ENCODE measurements around the gene HOTAIR.

The HOTAIR gene

GRCh38 chr12:53967421-53967925 lies 7.3 kb downstream of the HOTAIR start:
- H3K4me3 ChIP-seq (ENCODE audit: control insufficient read depth, low read depth, low read length): peak overlapping the region; percentile 39
- no peak for DNase-seq (ENCODE audit: low read depth)
- TF ChIP-seq, protein P1, sequence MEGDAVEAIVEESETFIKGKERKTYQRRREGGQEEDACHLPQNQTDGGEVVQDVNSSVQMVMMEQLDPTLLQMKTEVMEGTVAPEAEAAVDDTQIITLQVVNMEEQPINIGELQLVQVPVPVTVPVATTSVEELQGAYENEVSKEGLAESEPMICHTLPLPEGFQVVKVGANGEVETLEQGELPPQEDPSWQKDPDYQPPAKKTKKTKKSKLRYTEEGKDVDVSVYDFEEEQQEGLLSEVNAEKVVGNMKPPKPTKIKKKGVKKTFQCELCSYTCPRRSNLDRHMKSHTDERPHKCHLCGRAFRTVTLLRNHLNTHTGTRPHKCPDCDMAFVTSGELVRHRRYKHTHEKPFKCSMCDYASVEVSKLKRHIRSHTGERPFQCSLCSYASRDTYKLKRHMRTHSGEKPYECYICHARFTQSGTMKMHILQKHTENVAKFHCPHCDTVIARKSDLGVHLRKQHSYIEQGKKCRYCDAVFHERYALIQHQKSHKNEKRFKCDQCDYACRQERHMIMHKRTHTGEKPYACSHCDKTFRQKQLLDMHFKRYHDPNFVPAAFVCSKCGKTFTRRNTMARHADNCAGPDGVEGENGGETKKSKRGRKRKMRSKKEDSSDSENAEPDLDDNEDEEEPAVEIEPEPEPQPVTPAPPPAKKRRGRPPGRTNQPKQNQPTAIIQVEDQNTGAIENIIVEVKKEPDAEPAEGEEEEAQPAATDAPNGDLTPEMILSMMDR (IDR thresholded peaks at IDR 0.05; ENCODE audit: control insufficient read depth, insufficient read depth, low read depth, low read length, missing control alignments): no peak

- TF ChIP-seq, protein P1 (IDR thresholded peaks at IDR 0.05; ENCODE audit: control insufficient read depth, insufficient read depth, low read depth, low read length, missing control alignments): no peak
- peak overlapping the region; percentile 39 for H3K4me3 ChIP-seq (ENCODE audit: control insufficient read depth, low read depth, low read length)
- DNase-seq (ENCODE audit: low read depth): no peak
These were observed 8.2 kb downstream of the HOTAIR start for GRCh38 chr12:53966385-53967133.

DNA sequence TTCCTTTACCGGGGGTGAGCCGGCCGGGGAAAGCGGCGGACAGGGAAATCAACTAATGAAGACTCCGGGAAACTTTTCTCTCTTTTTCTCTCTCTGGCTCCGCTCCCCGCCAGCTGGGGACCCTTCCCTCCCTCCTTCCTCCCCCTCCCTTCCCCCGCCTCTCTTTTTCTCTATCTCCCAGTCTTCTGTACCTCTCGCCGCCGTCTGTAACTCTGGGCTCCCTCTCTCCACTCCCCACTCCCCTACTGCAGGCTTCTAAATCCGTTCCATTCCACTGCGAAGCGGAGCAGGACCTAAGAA lies 8.7 kb downstream of the HOTAIR start:
- H3K4me3 ChIP-seq (ENCODE audit: control insufficient read depth, low read depth, low read length): peak overlapping the region; percentile 39
- TF ChIP-seq, protein P1 (IDR thresholded peaks at IDR 0.05; ENCODE audit: control insufficient read depth, insufficient read depth, low read depth, low read length, missing control alignments): no peak
- DNase-seq (ENCODE audit: low read depth): no peak

DNA sequence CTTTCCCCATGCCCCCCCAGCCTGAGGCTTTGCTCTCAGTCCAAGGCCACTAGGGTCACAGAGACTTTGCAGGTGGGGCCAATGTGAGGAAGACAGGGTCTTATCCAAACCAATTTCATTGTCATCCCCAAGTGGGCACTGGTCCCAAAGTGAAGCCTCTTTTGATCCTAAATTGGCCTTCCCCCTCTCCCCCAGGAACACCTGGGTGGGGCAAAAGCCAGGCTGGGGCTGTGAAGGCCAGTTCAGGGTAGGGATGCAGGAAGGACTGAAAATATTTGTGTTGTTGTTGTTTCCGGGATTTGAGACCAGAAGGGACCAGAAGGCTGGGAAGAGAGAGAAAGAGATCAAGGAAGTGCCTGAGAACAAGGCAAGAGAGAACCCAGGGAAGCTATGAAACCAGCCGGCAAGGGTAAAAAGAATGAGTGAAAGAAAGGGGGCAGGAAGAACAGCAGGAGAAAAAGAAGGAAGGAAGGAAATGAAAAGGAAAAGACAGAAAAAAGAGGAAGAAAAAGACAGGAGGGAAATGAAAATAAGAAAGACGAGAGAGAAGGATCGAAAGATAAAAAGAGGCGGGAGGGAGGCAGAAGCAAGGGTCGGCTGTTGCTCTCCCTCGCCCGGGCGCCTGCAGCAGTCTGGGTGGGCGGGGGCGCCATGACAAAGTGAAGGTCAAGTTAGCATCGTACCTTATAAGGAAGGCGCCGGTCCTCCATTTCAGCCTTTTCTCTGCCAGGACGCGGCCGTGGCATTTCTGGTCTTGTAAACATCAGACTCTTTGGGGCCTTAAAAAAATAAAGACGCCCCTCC lies 9.3 kb downstream of the HOTAIR start:
- TF ChIP-seq, protein P1 (IDR thresholded peaks at IDR 0.05; ENCODE audit: control insufficient read depth, insufficient read depth, low read depth, low read length, missing control alignments): no peak
- no peak for DNase-seq (ENCODE audit: low read depth)
- H3K4me3 ChIP-seq (ENCODE audit: control insufficient read depth, low read depth, low read length): peak overlapping the region; percentile 39

- H3K4me3 ChIP-seq (ENCODE audit: control insufficient read depth, low read depth, low read length): no peak overlapping the region
- TF ChIP-seq, protein P1 (IDR thresholded peaks at IDR 0.05; ENCODE audit: control insufficient read depth, insufficient read depth, low read depth, low read length, missing control alignments): no peak
- no peak for DNase-seq (ENCODE audit: low read depth)
These were observed 10.4 kb downstream of the HOTAIR start for GRCh38 chr12:53964315-53964713.

DNA sequence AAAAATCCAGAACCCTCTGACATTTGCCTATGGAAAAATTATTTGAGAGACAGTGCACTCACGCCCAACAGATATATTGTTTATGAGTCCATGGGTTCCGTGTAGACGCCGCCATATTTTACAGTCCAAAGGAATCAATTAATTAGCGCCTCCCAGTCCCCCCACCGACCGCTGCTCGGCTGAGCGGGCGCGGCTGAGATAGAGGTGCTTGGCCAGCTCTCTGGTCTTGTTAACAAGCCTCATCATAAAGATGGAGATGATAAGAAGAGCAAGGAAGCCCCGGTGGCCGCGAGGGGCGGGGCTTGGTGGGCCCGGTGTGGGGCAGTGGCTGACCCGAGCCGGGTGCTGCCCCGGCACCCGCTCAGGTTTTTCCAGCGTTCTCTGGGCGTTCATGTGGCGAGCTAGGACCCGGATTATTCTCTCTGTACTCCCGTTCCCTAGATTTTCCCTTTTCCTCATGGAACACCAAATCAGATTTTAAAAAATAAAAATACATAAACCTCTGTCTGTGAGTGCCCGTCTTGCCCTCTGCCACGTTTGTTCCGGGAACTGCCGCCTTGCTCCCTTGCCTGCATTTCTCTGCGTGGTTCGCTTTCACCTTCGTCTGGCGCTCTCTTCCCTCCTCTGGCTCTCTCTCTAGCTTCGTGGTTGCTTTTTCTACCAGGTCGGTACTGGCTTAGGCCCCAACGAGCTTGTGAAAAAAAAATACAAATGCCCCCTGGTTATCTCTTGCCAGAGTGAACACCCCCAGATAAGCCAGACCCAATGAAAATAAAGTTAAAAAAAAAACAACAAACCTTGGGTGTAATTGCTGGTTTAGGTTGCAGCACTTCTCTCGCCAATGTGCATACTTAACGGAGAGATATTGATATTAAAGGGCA lies 11.1 kb downstream of the HOTAIR start:
- H3K4me3 ChIP-seq (ENCODE audit: control insufficient read depth, low read depth, low read length): no peak overlapping the region
- TF ChIP-seq, protein P1 (IDR thresholded peaks at IDR 0.05; ENCODE audit: control insufficient read depth, insufficient read depth, low read depth, low read length, missing control alignments): no peak
- DNase-seq (ENCODE audit: low read depth): no peak

All from AG09309 (cell line).